Uterus (tissue), 2 donors: ENCODE measurements around the gene RUSF1.

Source experiments
- CTCF ChIP-seq, 4 experiments: fragments of 200-600 bp in 2 of 4; fragments of 450-650 bp in 2 of 4; sonication (generic) in 2 of 4; IDR thresholded peaks; one replicate each; pipeline ENCODE4 v1.5.1; 2016 to 2019; ENCODE audit warnings: antibody characterized with exemption in 4 of 4, mild to moderate bottlenecking in 2 of 4, moderate library complexity in 1 of 4
- POLR2A ChIP-seq, 2 donors: fragments of 450-650 bp; IDR thresholded peaks; one replicate each; pipeline ENCODE4 v1.6.1; 2016; ENCODE audit warnings: antibody characterized with exemption in 2 of 2, mild to moderate bottlenecking in 1 of 2, moderate library complexity in 1 of 2

GRCh38 chr16:31453255-31454204 is 54.7 kb downstream of the RUSF1 start:
- no peak for TF ChIP-seq POLR2A (IDR thresholded peaks at IDR 0.05)
- peak in 1 of 4 experiments; percentile 6 for TF ChIP-seq CTCF (IDR thresholded peaks at IDR 0.05)
